SK-N-SH (cell line): ENCODE measurements around the gene MMP2. TPM values are rescaled to one million over a fixed set of nuclear protein-coding genes. Genes with fewer than 3 reads are reported as not detected.

Source experiments
- CTCF ChIA-PET: fragments of 300-600, 350-600 bp; formaldehyde crosslinking; extraction: SDS; loops from one replicate; lab custom pipeline; 2021; lab: Yijun Ruan, JAX
- POLR2A ChIA-PET: fragments of 350-600 bp; sonication (Branson Sonifier 250); formaldehyde crosslinking; extraction: SDS; loops from one replicate; lab custom pipeline; 2020; ENCODE audit warnings: antibody characterized with exemption, inconsistent platforms; lab: Yijun Ruan, JAX
- DNase-seq: peaks from one replicate; pipeline ENCODE4 v3.0.0; 2012
- H2AFZ ChIP-seq: fragments of 200-600 bp; sonication (generic); 2 replicates; pipeline ENCODE4 v1.8.1; 2016; ENCODE audit warnings: antibody characterized with exemption, mild to moderate bottlenecking, low read depth
- H3F3A ChIP-seq: fragments of 200-600 bp; sonication (generic); replicated peaks from 2 replicates; pipeline ENCODE3; 2016; ENCODE audit warnings: antibody characterized with exemption, mild to moderate bottlenecking; ENCODE audit not compliant: insufficient read depth
- H3K27ac ChIP-seq, 2 experiments: fragments of 200-500 bp in 1 of 2; fragments of 200-600 bp in 1 of 2; sonication (Bioruptor generic) in 1 of 2; sonication (generic), shearing (Covaris generic) in 1 of 2; 2 replicates each; pipeline versions ENCODE4 v1.5.1 to v1.6.1; 2014 to 2016; ENCODE audit warnings: low read depth in 2 of 2, inconsistent platforms in 1 of 2, low read length in 1 of 2, mild to moderate bottlenecking in 1 of 2, mixed read lengths in 1 of 2
- H3K27me3 ChIP-seq: fragments of 200-600 bp; sonication (generic), shearing (Covaris generic); 2 replicates; pipeline ENCODE4 v1.6.1; 2016; ENCODE audit warnings: mixed run types; ENCODE audit not compliant: insufficient read depth
- H3K36me3 ChIP-seq, 2 experiments: fragments of 200-500 bp in 1 of 2; fragments of 200-600 bp in 1 of 2; sonication (Bioruptor generic) in 1 of 2; sonication (generic) in 1 of 2; replicated peaks in 1 of 2; 2 replicates each; pipeline versions ENCODE3 to v1.5.1; 2014 to 2016; ENCODE audit warnings: low read length in 1 of 2, mild to moderate bottlenecking in 1 of 2; ENCODE audit not compliant: insufficient read depth in 2 of 2, control insufficient read depth in 1 of 2
- H3K4me1 ChIP-seq, 2 experiments: fragments of 200-500 bp in 1 of 2; fragments of 200-600 bp in 1 of 2; sonication (Bioruptor generic) in 1 of 2; sonication (generic), shearing (Covaris generic) in 1 of 2; 2 replicates each; pipeline versions ENCODE4 v1.5.1 to v1.6.1; 2014 to 2016; ENCODE audit warnings: low read depth in 1 of 2, low read length in 1 of 2, mixed run types in 1 of 2; ENCODE audit not compliant: insufficient read depth in 2 of 2, control insufficient read depth in 1 of 2
- H3K4me2 ChIP-seq: fragments of 200-600 bp; sonication (generic), shearing (Covaris generic); 2 replicates; pipeline ENCODE4 v1.6.1; 2017; ENCODE audit warnings: mixed run types
- H3K4me3 ChIP-seq, 2 experiments: fragments of 200-500 bp in 1 of 2; fragments of 200-600 bp in 1 of 2; sonication (Bioruptor generic) in 1 of 2; sonication (generic), shearing (Covaris generic) in 1 of 2; 2 replicates each; pipeline versions ENCODE4 v1.5.1 to v1.8.1; 2014 to 2016; ENCODE audit warnings: low read depth in 2 of 2, inconsistent platforms in 1 of 2, low read length in 1 of 2, mild to moderate bottlenecking in 1 of 2, mixed read lengths in 1 of 2, moderate library complexity in 1 of 2
- H3K79me2 ChIP-seq: fragments of 200-600 bp; sonication (generic); 2 replicates; pipeline ENCODE4 v1.8.1; 2017; ENCODE audit warnings: mild to moderate bottlenecking; ENCODE audit not compliant: insufficient read depth
- H3K9ac ChIP-seq: fragments of 200-600 bp; sonication (generic); 2 replicates; pipeline ENCODE4 v1.6.1; 2017; ENCODE audit warnings: mixed run types
- H3K9me2 ChIP-seq: fragments of 200-600 bp; sonication (generic); 2 replicates; pipeline ENCODE4 v1.6.1; 2017; ENCODE audit warnings: mixed run types
- H3K9me3 ChIP-seq: fragments of 200-600 bp; sonication (generic); 2 replicates; pipeline ENCODE4 v1.6.1; 2017; ENCODE audit warnings: mixed run types, mild to moderate bottlenecking, moderate library complexity
- H4K20me1 ChIP-seq: fragments of 200-600 bp; sonication (generic); 2 replicates; pipeline ENCODE4 v1.6.1; 2017; ENCODE audit warnings: mild to moderate bottlenecking, mixed run types; ENCODE audit not compliant: insufficient read depth
- ELF1 ChIP-seq: IDR thresholded peaks from 2 replicates; pipeline ENCODE4 v1.4.0; 2012
- EZH2phosphoT487 ChIP-seq: fragments of 200-600 bp; sonication (generic); IDR thresholded peaks from 2 replicates; pipeline ENCODE4 v1.6.1; 2017; ENCODE audit warnings: low read depth, mixed run types, mild to moderate bottlenecking, antibody characterized with exemption, moderate library complexity, borderline replicate concordance
- FOSL2 ChIP-seq: IDR thresholded peaks from 2 replicates; pipeline ENCODE4 v1.4.0; 2012; ENCODE audit warnings: low read depth, mild to moderate bottlenecking, moderate library complexity, borderline replicate concordance
- FOXJ3 ChIP-seq: sonication (generic); formaldehyde crosslinking; IDR thresholded peaks from 2 replicates; pipeline ENCODE4 v1.5.1; 2020; ENCODE audit warnings: mild to moderate bottlenecking, missing genetic modification reagents
- GATA2 ChIP-seq: sonication (generic); formaldehyde crosslinking; IDR thresholded peaks from 2 replicates; pipeline ENCODE4 v1.5.0; 2020; ENCODE audit warnings: mild to moderate bottlenecking, missing genetic modification reagents
- MXI1 ChIP-seq: IDR thresholded peaks from 2 replicates; pipeline ENCODE4 v1.6.1; 2012; ENCODE audit warnings: mild to moderate bottlenecking, low read depth, low read length, improper control_type of control experiment
- NFIC ChIP-seq: IDR thresholded peaks from 2 replicates; pipeline ENCODE4 v1.4.0; 2012; ENCODE audit warnings: borderline replicate concordance
- NRF1 ChIP-seq: IDR thresholded peaks from 2 replicates; pipeline ENCODE4 v1.6.1; 2012; ENCODE audit warnings: low read depth, mild to moderate bottlenecking, low read length
- POLR2AphosphoS5 ChIP-seq: IDR thresholded peaks from 2 replicates; pipeline ENCODE4 v1.6.1; 2012; ENCODE audit warnings: low read depth, low read length
- RCOR1 ChIP-seq: fragments of 150-350 bp; IDR thresholded peaks from 2 replicates; pipeline ENCODE4 v1.6.1; 2017; ENCODE audit warnings: antibody characterized with exemption, low read length
- RXRA ChIP-seq: IDR thresholded peaks from 2 replicates; pipeline ENCODE4 v1.4.0; 2012; ENCODE audit warnings: low read depth, mild to moderate bottlenecking, borderline replicate concordance
- SIN3A ChIP-seq: IDR thresholded peaks from 2 replicates; pipeline ENCODE4 v1.6.1; 2012; ENCODE audit warnings: low read depth, mild to moderate bottlenecking, low read length, moderate library complexity, borderline replicate concordance
- TAF1 ChIP-seq: IDR thresholded peaks from 2 replicates; pipeline ENCODE4 v1.6.1; 2012; ENCODE audit warnings: low read depth, mild to moderate bottlenecking, low read length, moderate library complexity, borderline replicate concordance
- YY1 ChIP-seq: IDR thresholded peaks from 2 replicates; pipeline ENCODE4 v1.4.0; 2012; ENCODE audit warnings: low read depth, mild to moderate bottlenecking
- WGBS: methylation state at CpG from one replicate; pipeline ENCODE4 v1.1.6; 2017; ENCODE audit warnings: low lambda C conversion rate; 5-methylcytosine and 5-hydroxymethylcytosine counted together
- polyA plus RNA-seq, 3 experiments: library from polyadenylated mRNA; depleted of rRNA; stranded (reverse); fragments of >200 nt; gene quantifications; 2 replicates each; pipeline ENCODE4 v1.2.3, GENCODE V29; 2012
- TF ChIP-seq, protein P1 (sequence below): IDR thresholded peaks from 2 replicates; pipeline ENCODE4 v1.6.1; 2012; ENCODE audit warnings: mild to moderate bottlenecking, low read depth, low read length, moderate library complexity

Gene MMP2
- polyA plus RNA-seq, 1 of the 3 experiments (the other 2 are of a cell fraction), result 1,101 TPM

DNA sequence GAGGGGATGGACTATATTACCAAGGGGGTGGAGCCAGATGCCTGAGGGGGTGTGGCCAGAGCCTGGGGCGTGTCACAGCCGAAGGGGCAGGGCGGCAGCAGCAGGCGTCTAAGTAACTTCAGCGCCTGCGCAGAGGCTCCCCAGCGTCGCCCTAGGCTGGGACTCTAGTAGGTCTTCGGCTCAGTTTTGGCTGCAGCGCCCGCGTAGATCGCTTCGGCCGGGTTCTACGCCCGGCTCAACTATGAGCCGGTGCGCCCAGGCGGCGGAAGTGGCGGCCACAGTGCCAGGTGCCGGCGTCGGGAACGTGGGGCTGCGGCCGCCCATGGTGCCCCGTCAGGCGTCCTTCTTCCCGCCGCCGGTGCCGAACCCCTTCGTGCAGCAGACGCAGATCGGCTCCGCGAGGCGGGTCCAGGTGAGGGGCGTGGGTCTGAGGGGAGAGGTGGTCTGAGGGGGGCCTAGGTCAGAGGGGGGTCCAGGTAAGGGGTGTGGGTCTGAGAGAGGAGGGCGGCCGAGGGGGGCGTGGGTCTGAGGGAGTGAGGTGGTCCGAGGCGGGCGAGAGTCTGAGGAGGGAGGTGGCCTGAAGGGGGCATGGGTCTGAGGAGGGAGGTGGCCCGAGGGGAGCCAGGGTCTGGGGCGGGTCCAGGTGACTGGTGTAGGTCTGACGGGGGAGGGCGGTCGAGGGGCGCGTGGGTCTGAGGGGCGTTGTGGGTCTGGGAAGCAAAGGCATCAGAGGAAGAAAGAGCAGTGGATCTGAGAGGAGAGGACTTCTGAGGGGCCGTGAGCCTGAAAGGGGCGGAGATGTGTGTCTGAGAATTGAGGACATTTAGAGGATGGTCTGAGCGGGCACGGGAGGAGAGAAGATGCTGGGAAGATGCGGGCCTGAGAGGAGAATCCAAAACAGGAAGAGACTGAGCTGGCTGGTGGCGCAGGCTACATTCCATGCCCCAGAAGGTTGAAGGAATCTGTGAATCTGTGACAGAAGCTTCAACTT, 30.2 kb downstream of the MMP2 start, which contains the start of gene LPCAT2:
Gene LPCAT2 (plus strand): TSS at position 132 of the 991 bp plus-strand sequence. CDS start 110 bp downstream, at position 242.
- peak within 1 kb of the TSS; percentile 59 to 89 for H3K4me3 ChIP-seq
- 1% methylated on average over 52 of the region's 61 CpGs for WGBS

More for the DNA sequence above, 30.2 kb downstream of the MMP2 start, which contains the start of gene LPCAT2:
- Histone ChIP-seq H3K27me3 (no peaks in the 10 kb centered on the region), H3K36me3 (peaks cover 48 to 73% of the 10 kb centered on the region in 2 experiments), H3K27ac (peak within 1 kb of the TSS; percentile 69 to 80), H3F3A (peaks cover 44% of the 10 kb centered on the region)
- CTCF ChIA-PET, result interaction anchor here (0.9 to 1.7 kb wide), 4 partner anchors 8 to 44 kb away, joined by 3 to 9 read pairs (median 6); no protein-coding TSS in a partner anchor
- TF ChIP-seq FOXJ3 (no peak), NRF1 (peak; percentile 76), TAF1 (peak; percentile 64; the same call in 1 of the 2 replicates), ELF1 (0 out of 2 replicates have a peak, but pooled peaks have one; percentile 28), RCOR1 (no peak), SIN3A (peak; percentile 67; the same call in 1 of the 2 replicates), MXI1 (peak; percentile 52), EZH2phosphoT487 (no peak), RXRA (no peak), GATA2 (CRISPR knock-in tag) (no peak), YY1 (no peak), FOSL2 (no peak), NFIC (no peak), POLR2AphosphoS5 (peak; percentile 93)
- TF ChIP-seq, protein P1, sequence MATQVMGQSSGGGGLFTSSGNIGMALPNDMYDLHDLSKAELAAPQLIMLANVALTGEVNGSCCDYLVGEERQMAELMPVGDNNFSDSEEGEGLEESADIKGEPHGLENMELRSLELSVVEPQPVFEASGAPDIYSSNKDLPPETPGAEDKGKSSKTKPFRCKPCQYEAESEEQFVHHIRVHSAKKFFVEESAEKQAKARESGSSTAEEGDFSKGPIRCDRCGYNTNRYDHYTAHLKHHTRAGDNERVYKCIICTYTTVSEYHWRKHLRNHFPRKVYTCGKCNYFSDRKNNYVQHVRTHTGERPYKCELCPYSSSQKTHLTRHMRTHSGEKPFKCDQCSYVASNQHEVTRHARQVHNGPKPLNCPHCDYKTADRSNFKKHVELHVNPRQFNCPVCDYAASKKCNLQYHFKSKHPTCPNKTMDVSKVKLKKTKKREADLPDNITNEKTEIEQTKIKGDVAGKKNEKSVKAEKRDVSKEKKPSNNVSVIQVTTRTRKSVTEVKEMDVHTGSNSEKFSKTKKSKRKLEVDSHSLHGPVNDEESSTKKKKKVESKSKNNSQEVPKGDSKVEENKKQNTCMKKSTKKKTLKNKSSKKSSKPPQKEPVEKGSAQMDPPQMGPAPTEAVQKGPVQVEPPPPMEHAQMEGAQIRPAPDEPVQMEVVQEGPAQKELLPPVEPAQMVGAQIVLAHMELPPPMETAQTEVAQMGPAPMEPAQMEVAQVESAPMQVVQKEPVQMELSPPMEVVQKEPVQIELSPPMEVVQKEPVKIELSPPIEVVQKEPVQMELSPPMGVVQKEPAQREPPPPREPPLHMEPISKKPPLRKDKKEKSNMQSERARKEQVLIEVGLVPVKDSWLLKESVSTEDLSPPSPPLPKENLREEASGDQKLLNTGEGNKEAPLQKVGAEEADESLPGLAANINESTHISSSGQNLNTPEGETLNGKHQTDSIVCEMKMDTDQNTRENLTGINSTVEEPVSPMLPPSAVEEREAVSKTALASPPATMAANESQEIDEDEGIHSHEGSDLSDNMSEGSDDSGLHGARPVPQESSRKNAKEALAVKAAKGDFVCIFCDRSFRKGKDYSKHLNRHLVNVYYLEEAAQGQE, result 0 out of 2 replicates have a peak, but pooled peaks have one; percentile 21
- TF ChIP-seq, all 33 proteins: peak for 7
- Histone ChIP-seq H3K4me1 (peaks cover 0 to 2% of the 10 kb centered on the region in 2 experiments; a peak in 1 of 4 replicates), H3K4me2 (peak within 1 kb of the TSS; percentile 92), H2AFZ (peak within 1 kb of the TSS; percentile 78; the same call in 1 of the 2 replicates), H3K9ac (peak within 1 kb of the TSS; percentile 90), H4K20me1 (no peaks in the 10 kb centered on the region), H3K9me2 (no peaks in the 10 kb centered on the region), H3K79me2 (peaks cover 52% of the 10 kb centered on the region), H3K9me3 (peaks cover 9% of the 10 kb centered on the region; the same call in 1 of the 2 replicates)
- DNase-seq, result peak; percentile 94
- POLR2A ChIA-PET, result interaction anchor here (0.6 to 1.0 kb wide), 2 partner anchors 148 to 337 kb away, joined by 3 read pairs; no protein-coding TSS in a partner anchor
